Measurements from ENCODE around the gene MAN2B2.

DNA sequence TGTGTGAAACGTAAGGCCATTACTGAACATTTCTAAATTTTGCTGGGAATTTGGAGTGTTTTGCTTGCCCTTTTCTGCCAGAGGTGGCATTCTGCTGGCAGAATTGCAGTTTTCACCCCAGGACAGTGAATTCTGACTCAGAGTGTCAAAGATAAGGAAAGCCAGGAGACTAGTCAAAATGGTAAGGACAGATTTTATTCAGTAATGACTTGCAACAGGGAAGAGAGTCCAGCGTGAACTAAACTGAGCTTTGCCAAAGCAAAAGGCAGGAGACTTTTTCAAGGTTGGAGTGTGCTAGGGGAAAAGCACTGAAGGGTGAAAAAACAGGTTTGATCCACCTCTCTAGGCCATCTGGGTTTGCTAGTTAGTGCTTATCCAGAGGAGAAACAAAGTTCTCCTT is 84.9 kb downstream of the MAN2B2 start:
- TF ChIP-seq CTCF (IDR thresholded peaks at IDR 0.05) (no peak), POLR2AphosphoS5 (IDR thresholded peaks at IDR 0.05) (no peak)

Data from breast epithelium (tissue), 3 donors.